ENCODE data around the gene SYNE3.

The SYNE3 gene

DNA sequence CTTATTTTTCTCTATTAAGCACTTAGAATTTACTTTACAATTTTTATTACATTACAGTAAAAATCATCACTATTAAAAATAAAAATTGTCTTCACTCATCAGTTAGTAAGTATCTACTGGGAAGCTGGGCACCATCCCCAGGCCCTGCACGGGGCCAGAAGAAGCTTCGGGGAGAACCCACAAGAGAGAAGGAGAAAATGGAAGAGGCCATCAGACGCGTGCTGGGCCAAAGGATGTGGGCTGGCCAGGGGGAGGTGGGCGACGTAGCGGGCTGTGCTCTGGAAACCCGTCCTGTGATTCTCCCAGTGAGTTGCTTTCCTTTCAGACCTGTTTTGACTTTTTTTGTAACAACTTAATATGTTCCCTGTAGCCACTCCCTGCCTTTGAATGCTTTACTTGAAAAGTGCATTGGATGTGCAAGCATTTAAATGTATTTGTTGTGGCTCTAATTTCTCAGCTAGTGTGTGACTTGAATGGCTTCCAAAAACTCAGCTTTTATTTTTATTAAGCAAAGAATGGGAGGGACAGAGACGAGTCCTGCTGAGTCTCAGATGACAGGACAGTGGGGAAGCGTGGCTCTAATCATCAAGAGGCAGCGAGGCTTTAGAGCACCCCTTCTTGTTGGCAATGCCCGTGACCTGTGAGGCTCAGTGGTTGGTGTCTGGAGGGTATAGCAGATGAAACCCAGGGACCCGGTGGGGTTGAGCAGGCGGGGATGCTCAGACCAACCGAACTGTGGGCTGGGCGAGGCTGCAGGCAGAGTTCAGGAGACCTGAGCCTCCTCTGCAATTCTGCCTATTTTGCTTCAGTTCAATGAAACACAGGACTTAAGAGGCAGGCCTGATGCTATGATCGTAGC, 38.8 kb downstream of the SYNE3 start:
- FAIRE-seq: no peak

DNA sequence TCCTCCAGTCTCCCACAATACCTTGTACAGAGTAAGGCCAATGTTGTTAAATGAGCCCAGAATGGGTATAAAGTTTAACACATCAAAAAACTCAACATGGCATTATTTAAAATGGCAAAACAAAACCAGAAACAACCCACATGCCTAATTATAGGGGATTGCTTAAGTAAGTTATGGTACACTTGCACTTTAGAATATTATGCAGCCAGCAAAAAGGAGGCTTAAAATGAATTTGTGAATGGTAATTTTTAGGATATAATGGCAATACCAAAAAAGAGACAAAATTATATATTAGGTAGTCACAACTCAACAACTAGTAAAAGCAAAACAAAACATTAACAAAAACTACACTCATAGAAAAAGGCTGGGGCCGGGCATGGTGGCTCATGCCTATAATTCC, 39.7 kb downstream of the SYNE3 start:
- no peak for DNase-seq (ENCODE audit: low spot score)
- no peak for FAIRE-seq

More for the DNA sequence above, 38.8 kb downstream of the SYNE3 start:
- DNase-seq (ENCODE audit: low spot score): no peak

DNA sequence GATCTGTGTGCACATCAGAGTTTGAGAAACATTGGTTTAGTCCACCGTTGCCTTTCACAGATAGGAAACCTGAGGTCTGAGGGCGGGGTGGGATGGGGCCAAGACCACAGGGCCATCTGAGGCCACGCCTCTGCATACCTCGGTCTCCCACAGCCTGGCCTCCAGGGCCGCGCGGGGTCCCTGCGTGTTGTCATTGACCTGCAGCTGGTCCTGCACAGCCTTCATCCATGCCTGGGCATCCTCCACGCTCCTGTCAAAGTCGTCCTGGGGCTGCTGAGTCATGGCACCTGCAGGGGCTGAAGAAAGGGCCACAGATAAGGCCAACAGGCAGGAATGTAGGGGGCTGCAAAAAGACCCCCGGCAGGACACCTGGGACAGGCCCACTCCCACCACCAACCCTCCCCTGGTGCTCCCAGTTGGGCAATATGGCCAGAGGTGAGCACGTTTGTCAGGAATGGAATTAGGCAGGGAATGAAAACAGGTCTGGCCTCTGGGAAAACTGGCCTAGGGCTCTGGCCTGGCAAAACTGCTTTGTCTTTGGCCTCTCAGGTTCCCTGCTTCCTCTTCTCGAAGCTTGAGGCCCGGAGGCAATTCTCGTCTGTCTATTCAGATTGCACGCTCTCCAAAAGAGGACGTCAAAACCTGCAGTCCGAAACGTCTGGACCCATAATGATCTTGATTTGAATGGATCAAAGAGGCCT, 40.8 kb downstream of the SYNE3 start:
- no peak for FAIRE-seq
- no peak for DNase-seq (ENCODE audit: low spot score)

DNA sequence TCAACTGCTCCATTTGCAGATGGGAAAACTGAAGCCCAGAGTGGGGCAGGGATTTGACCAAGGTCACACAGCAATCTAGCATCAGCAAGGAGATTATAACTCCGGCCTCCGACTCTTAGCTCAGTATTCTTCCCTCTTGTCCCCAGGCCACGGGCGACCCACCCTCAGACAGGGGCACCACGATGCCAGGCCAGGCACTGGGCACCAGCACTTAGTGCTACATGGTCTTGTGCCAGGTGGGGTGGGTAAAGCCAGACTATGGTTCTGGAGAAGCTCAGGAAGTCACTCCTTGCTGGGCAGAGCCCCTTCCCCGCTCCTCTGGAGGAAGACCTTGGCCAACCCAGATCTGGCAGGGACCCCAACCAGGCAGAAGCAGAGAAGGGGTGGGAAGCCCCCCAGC, 41.5 kb downstream of the SYNE3 start:
- no peak for FAIRE-seq
- DNase-seq (ENCODE audit: low spot score): no peak

DNA sequence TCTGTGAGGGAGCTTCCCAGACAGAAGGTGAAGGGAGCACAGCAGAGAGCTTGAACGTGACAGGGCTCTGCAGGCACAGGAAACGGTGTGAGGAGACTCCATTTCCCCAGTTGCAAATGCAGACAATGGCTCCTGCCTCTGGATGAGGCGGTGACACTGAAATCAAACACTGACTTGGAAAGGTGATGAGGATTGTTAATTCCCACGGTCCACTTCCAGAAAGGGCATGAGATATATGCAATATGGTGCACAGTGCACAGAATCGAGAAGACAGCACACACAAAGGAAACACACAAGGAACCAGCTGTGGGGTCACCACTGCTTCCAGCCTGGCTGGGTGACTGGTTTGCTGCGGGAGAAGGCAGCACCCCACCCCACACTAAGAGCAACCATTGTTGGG, 42.0 kb downstream of the SYNE3 start:
- DNase-seq (ENCODE audit: low spot score) (no peak), FAIRE-seq (no peak)

DNA sequence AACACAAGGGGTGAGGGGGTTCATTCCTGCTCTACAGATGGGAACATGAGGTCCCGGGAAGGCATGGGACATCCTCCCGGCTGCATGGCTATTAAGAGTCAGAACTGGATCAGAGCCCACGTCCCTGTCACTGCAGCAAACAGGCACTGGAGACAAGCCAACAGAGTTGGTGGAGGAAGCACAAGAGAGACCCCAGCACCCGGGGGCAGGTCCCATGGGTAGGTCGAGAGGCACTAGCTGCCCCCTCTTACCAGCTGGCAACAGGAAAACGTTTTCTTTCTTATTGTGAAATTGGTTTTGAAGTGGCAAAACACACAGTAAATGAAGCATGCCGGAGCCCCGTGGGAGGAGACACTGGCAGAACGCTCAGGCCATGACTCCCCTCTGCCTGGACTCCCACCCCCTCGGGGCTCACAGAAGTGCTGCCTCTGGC, 43.6 kb downstream of the SYNE3 start:
- no peak for FAIRE-seq
- no peak for DNase-seq (ENCODE audit: low spot score)

DNA sequence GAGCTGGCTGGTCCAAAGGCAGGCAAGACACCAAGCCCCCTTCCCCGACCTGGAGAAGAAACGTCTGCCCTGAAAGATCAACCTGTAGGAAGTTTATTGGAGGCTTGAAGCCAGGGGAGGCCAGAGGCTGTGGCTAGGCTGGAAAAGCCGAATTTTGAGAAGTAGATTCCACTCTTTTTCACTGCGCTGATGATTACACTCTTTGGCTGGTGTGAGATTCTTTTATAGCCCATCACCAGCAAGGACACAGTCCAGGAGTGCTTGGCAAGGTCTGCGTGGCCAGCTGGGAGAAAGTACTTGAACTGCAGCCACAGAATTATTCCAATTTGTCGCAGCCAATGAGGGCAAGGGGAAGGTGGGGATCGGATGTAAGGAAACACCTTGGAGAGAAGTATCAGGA, 45.0 kb downstream of the SYNE3 start:
- DNase-seq (ENCODE audit: low spot score): no peak
- FAIRE-seq: no peak

DNA sequence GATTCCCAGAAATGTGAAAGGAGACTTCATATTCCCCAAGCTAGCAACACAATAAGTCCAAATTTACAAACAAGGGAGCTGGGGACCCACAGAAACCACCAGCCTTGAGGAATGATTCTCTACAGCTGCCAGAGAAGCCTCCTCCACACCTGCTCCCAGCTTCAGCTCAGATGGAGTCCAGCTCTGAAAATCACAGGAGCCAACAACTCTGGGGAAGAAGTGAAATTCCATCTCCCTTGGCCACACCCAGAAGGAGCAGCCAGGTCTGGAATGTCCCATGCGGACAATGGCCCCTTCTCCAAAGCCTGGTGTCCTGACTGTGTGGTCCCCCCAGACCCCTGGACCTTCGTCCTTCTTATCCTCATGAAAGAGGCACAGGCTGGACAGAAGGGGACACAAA, 45.4 kb downstream of the SYNE3 start:
- no peak for FAIRE-seq
- DNase-seq (ENCODE audit: low spot score): no peak

DNA sequence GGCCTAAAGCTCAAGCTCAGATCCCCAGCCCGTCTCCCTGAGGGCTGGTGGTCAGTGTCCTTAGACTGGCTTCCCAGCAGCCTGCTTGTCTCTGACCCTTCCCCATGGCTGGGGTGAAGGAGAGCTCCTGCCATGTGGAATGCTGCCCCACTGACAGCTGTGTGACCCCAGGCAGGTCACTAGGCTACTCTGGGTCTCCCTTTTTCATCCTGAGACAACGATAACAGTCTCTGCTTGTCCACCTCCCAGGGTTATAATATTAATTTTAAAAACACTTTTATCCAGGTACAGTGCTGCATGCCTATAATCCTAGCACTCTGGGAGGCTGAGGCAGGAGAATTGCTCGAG, 47.3 kb downstream of the SYNE3 start:
- no peak for FAIRE-seq
- DNase-seq (ENCODE audit: low spot score): no peak

DNA sequence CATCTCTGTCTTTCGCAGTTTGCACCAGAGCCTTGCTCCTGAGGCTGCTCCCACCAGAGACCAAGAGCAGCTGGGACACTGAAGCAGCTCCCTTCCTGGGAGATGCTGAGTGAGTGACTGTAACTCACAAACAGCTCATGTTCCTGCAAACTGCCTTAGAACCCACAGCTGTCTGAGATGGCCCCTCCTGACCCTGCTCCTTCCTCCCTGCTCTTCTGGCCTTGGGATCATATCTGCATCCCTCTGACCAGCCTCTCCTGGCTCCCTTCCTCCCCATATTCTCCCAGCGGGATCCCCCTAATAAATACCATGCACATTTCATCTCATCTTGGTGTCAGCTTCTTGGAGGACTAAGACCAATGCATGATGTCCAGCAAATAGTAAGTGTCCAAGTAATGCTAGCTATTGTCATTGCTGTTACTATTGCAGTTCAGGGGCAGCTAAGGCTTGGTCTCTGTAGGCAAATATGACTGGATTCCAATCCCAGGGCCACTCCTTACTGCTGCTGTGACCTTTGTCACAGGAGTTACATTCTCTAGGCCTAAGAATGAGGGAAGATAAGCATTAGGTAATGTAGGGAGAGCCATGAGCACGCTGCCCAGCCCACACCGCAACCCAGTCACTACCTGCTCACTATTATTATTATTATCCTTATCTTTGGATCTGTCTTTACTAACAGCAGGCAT, 47.9 kb downstream of the SYNE3 start:
- DNase-seq (ENCODE audit: low spot score) (no peak), FAIRE-seq (no peak)

DNA sequence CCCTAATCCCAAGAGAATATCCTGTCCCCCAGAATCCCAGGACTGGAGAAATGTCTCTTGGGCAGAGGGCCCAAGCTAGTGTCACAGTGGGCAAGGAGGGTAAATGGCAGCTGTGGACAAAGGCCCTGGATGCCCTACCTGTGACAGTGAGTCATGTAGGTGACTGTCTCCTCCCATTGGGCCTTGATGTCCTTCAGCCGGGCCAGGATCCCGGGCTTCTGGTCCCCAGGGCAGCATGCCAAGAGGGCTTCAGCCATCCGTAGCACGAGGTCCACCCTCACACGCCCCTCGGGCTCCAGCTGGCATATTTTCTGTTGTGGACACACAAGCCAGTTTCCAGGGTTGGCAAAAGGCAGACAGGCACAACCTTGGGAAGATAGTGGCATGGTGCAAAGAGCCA, 48.8 kb downstream of the SYNE3 start:
- DNase-seq (ENCODE audit: low spot score) (no peak), FAIRE-seq (no peak)

DNA sequence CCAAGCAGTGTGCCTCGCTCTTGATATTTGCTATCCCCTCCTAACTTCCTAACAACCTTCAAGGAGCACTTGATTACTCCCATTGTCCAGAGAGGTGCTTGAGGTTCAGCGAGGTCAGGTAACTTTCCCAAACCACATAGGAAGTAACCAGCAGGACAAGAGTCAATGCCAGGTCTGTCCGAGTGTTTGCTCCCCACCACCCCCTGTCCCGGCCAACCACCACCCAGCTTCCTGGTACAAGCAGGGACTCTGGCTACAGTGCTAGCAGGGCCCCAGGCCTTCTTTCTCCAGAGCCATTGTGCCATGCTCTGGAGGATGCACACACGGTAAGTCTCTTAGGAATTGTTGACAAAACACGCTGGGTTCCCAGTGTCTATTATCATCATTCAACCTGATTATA, 49.2 kb downstream of the SYNE3 start:
- no peak for FAIRE-seq
- no peak for DNase-seq (ENCODE audit: low spot score)

Measured in RCC 7860 (cell line).